Mesenchymal stem cell (in vitro differentiated cells and primary cell): ENCODE results near the gene JOSD2.

ENCODE experiments used
- DNase-seq: peaks from one replicate; pipeline ENCODE4 v3.0.0-alpha.2; 2013
- H2AFZ ChIP-seq: one replicate; pipeline ENCODE4 v1.6.1; 2013; ENCODE audit warnings: low read depth, mild to moderate bottlenecking, control low read depth, inconsistent platforms, low read length, moderate library complexity
- H2AK5ac ChIP-seq: 2 replicates; pipeline ENCODE4 v1.6.1; 2013; ENCODE audit warnings: low read length, moderate library complexity, mild to moderate bottlenecking, inconsistent platforms; ENCODE audit not compliant: severe bottlenecking
- H2BK120ac ChIP-seq: one replicate; pipeline ENCODE4 v1.6.1; 2013; ENCODE audit warnings: low read depth, mild to moderate bottlenecking, inconsistent platforms, low read length, moderate library complexity
- H2BK12ac ChIP-seq, 2 experiments: one replicate each; pipeline ENCODE4 v1.6.1; 2013; ENCODE audit warnings: inconsistent platforms in 2 of 2, low read length in 2 of 2, mild to moderate bottlenecking in 2 of 2, moderate library complexity in 2 of 2, control low read depth in 1 of 2
- H2BK15ac ChIP-seq: one replicate; pipeline ENCODE4 v1.6.1; 2013; ENCODE audit warnings: mild to moderate bottlenecking, low read depth, inconsistent platforms; ENCODE audit not compliant: poor library complexity, severe bottlenecking
- H2BK5ac ChIP-seq: 2 replicates; pipeline ENCODE4 v1.6.1; 2013; ENCODE audit warnings: low read depth, mild to moderate bottlenecking, low read length, control low read depth, inconsistent platforms; ENCODE audit not compliant: poor library complexity, severe bottlenecking
- H3K14ac ChIP-seq, 2 experiments: one replicate each; pipeline ENCODE4 v1.6.1; 2013; ENCODE audit warnings: inconsistent platforms in 2 of 2, low read length in 2 of 2, control low read depth in 1 of 2, mild to moderate bottlenecking in 1 of 2, moderate library complexity in 1 of 2
- H3K18ac ChIP-seq, 2 experiments: one replicate each; pipeline ENCODE4 v1.6.1; 2013; ENCODE audit warnings: inconsistent platforms in 2 of 2, low read length in 2 of 2, control low read depth in 1 of 2, low read depth in 1 of 2, mild to moderate bottlenecking in 1 of 2
- H3K23ac ChIP-seq, 2 experiments: one replicate each; pipeline ENCODE4 v1.6.1; 2013; ENCODE audit warnings: inconsistent platforms in 2 of 2, low read length in 2 of 2, mild to moderate bottlenecking in 2 of 2, moderate library complexity in 2 of 2, control low read depth in 1 of 2
- H3K27ac ChIP-seq: 2 replicates; pipeline ENCODE4 v1.5.1; 2013; ENCODE audit warnings: mild to moderate bottlenecking, moderate library complexity, low read length, control low read depth, inconsistent platforms; ENCODE audit not compliant: poor library complexity, severe bottlenecking
- H3K27me3 ChIP-seq, 2 experiments: 2 replicates each; pipeline versions ENCODE4 v1.6.1 to v1.7.0; 2013; ENCODE audit warnings: low read length in 2 of 2, mild to moderate bottlenecking in 2 of 2, moderate library complexity in 2 of 2, control low read depth in 1 of 2, inconsistent platforms in 1 of 2; ENCODE audit not compliant: control insufficient read depth in 1 of 2, insufficient read depth in 1 of 2
- H3K36me3 ChIP-seq, 2 experiments: 2 replicates each; pipeline versions ENCODE4 v1.6.1 to v1.7.0; 2013; ENCODE audit warnings: low read length in 2 of 2, control low read depth in 1 of 2, inconsistent platforms in 1 of 2, low read depth in 1 of 2, mild to moderate bottlenecking in 1 of 2; ENCODE audit not compliant: insufficient read depth in 2 of 2, control insufficient read depth in 1 of 2
- H3K4ac ChIP-seq, 2 experiments: one replicate each; pipeline ENCODE4 v1.6.1; 2013; ENCODE audit warnings: inconsistent platforms in 2 of 2, low read length in 2 of 2, mild to moderate bottlenecking in 2 of 2, moderate library complexity in 2 of 2, control low read depth in 1 of 2, low read depth in 1 of 2
- H3K4me1 ChIP-seq: 2 replicates; pipeline ENCODE4 v1.6.1; 2013; ENCODE audit warnings: low read depth, low read length, control low read depth; ENCODE audit not compliant: control insufficient read depth, insufficient read depth
- H3K4me2 ChIP-seq: 2 replicates; pipeline ENCODE4 v1.6.1; 2013; ENCODE audit warnings: low read length, mild to moderate bottlenecking, inconsistent platforms; ENCODE audit not compliant: poor library complexity, severe bottlenecking
- H3K4me3 ChIP-seq, 2 experiments: 2 replicates each; pipeline versions ENCODE4 v1.5.1 to v1.7.0; 2013; ENCODE audit warnings: low read length in 2 of 2, mild to moderate bottlenecking in 2 of 2, control low read depth in 1 of 2, low read depth in 1 of 2; ENCODE audit not compliant: insufficient read depth in 1 of 2
- H3K79me1 ChIP-seq: replicated peaks from 2 replicates; pipeline ENCODE4 v1.6.1; 2013; ENCODE audit warnings: mild to moderate bottlenecking, control low read depth, low read length, inconsistent platforms; ENCODE audit not compliant: poor library complexity, severe bottlenecking
- H3K9ac ChIP-seq: 2 replicates; pipeline ENCODE4 v1.7.0; 2013; ENCODE audit warnings: mild to moderate bottlenecking, low read length, moderate library complexity
- H3K9me3 ChIP-seq: 2 replicates; pipeline ENCODE4 v1.7.0; 2013; ENCODE audit warnings: mild to moderate bottlenecking, low read length; ENCODE audit not compliant: control insufficient read depth
- H4K8ac ChIP-seq: one replicate; pipeline ENCODE4 v1.6.1; 2013; ENCODE audit warnings: inconsistent platforms, mild to moderate bottlenecking, low read length, moderate library complexity
- H4K91ac ChIP-seq: one replicate; pipeline ENCODE4 v1.6.1; 2013; ENCODE audit warnings: mild to moderate bottlenecking, low read length, inconsistent platforms
- WGBS: methylation state at CpG from one replicate; pipeline ENCODE4 v1.1.7; 2013; ENCODE audit warnings: mixed read lengths; 5-methylcytosine and 5-hydroxymethylcytosine counted together

JOSD2 gene

GRCh38 chr19:50508843-50509190, 2.2 kb downstream of the JOSD2 start:
- Histone ChIP-seq H3K27ac (no peak overlapping the region), H2BK15ac (no peak overlapping the region), H3K36me3 (peaks cover 0 to 19% of the 10 kb centered on the region in 2 experiments), H3K4me2 (no peak overlapping the region), H4K8ac (no peak overlapping the region), H3K4me3 (no peak overlapping the region), H2AFZ (no peak overlapping the region), H3K27me3 (peaks cover 0 to 4% of the 10 kb centered on the region in 2 experiments), H2BK12ac (no peak overlapping the region), H3K14ac (no peak overlapping the region), H2BK5ac (no peak overlapping the region), H3K9me3 (no peaks in the 10 kb centered on the region), H2BK120ac (no peak overlapping the region), H3K18ac (no peak overlapping the region), H3K9ac (no peak overlapping the region), H3K4ac (no peak overlapping the region), H3K4me1 (peaks cover 22% of the 10 kb centered on the region), H4K91ac (no peak overlapping the region), H2AK5ac (peak overlapping the region; percentile 61), H3K23ac (peak overlapping the region in 1 of 2 experiments; percentile 63), H3K79me1 (peaks cover 10% of the 10 kb centered on the region)
- DNase-seq, result no peak
- WGBS, result 74% methylated on average over 2 of the region's 3 CpGs

DNA sequence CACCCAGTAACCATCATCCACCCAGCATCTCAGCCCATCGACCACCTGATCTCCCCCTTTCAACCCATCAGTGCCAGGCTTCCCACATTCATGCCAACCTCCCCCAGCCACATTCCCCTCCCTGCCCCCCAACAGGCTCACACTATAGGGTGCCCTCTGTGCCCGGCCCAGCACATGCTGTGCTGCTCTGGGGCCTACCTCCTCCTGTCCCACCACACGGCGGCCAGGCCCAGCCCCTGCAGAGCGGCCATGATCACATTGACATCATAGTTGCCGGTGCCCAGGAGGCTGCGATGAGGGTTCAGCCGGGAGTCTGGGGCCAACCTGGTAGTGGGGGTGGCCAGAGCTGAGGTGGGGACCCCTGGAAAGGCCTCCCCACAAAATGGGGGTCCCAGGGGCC, 3.6 kb downstream of the JOSD2 start:
- no peak for DNase-seq
- Histone ChIP-seq H2AFZ (no peak overlapping the region), H2BK12ac (no peak overlapping the region), H3K79me1 (peaks cover 10% of the 10 kb centered on the region), H3K4me1 (peaks cover 22% of the 10 kb centered on the region), H3K14ac (no peak overlapping the region), H3K27me3 (no peaks in the 10 kb centered on the region), H3K18ac (no peak overlapping the region), H3K4ac (no peak overlapping the region), H3K9ac (no peak overlapping the region), H3K4me3 (no peak overlapping the region), H2AK5ac (no peak overlapping the region), H4K91ac (no peak overlapping the region), H4K8ac (no peak overlapping the region), H3K36me3 (peaks cover 0 to 19% of the 10 kb centered on the region in 2 experiments), H2BK120ac (no peak overlapping the region), H2BK15ac (no peak overlapping the region), H3K9me3 (no peaks in the 10 kb centered on the region), H3K4me2 (no peak overlapping the region), H3K27ac (no peak overlapping the region), H3K23ac (no peak overlapping the region), H2BK5ac (no peak overlapping the region)
- 97% methylated on average over 8 of the region's 8 CpGs for WGBS

- Histone ChIP-seq H2BK5ac (no peak overlapping the region), H2AK5ac (no peak overlapping the region), H3K9me3 (no peaks in the 10 kb centered on the region), H2BK120ac (no peak overlapping the region), H3K4me2 (no peak overlapping the region), H3K4ac (no peak overlapping the region), H4K91ac (no peak overlapping the region), H3K14ac (no peak overlapping the region), H2AFZ (no peak overlapping the region), H3K23ac (no peak overlapping the region), H4K8ac (no peak overlapping the region), H3K36me3 (peaks cover 0 to 19% of the 10 kb centered on the region in 2 experiments), H3K27me3 (peaks cover 0 to under 1% of the 10 kb centered on the region in 2 experiments), H3K4me3 (no peak overlapping the region), H3K9ac (no peak overlapping the region), H2BK15ac (no peak overlapping the region), H3K4me1 (peaks cover 22% of the 10 kb centered on the region), H3K27ac (no peak overlapping the region), H3K18ac (no peak overlapping the region), H2BK12ac (no peak overlapping the region), H3K79me1 (peaks cover 10% of the 10 kb centered on the region)
- WGBS, result 96% methylated on average over 7 of the region's 10 CpGs
- DNase-seq, result no peak
Measured at GRCh38 chr19:50506700-50507099, 4.3 kb downstream of the JOSD2 start.

DNA sequence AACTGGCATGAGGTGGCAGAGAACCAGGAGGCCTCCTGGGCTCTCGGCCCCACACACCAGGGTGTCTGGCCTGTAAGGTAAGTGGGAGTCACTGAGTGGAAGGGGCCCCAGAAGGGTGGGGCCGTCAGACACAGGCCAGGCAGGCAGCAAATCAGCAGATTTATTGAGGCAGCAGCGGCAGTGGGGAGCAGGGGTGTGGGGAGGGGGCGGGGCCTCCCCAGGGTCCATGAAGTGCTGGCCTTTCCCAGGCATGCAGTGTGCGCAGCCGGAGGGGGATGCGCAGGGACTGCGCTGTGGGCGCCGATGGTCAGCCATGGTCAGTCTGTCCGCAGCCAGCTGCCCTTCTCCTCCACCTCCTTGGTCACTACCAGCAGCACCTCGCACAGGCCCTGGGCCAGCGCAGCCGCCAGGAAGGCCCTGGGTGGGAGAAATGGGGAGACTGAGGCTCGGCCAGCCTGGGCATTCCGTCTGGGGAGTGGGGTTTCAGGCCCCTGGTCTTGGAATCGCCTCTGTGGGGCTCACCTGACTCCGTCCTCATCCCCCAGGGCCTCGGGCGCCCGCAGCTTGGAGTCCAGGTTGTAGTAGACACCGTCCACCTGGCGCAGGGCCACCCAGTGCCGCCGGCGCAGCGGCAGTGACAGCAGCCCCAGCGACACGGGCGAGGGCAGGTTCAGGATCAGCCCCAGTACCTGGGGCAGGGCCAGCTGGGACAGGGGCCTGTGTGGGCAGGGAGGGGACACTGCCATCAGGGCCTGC, 5.0 kb downstream of the JOSD2 start:
- no peaks in the 10 kb centered on the region for H3K9me3 ChIP-seq
- DNase-seq, result no peak
- H2BK5ac ChIP-seq, result no peak overlapping the region

More for the DNA sequence above, 5.0 kb downstream of the JOSD2 start:
- Histone ChIP-seq H2AFZ (no peak overlapping the region), H4K8ac (peak overlapping the region; percentile 41), H3K9ac (no peak overlapping the region), H3K23ac (no peak overlapping the region), H4K91ac (no peak overlapping the region), H3K4me2 (no peak overlapping the region), H2BK120ac (no peak overlapping the region), H3K27ac (no peak overlapping the region), H3K4ac (no peak overlapping the region), H3K4me3 (no peak overlapping the region), H3K18ac (no peak overlapping the region), H2BK15ac (no peak overlapping the region), H2BK12ac (no peak overlapping the region), H3K27me3 (peaks cover 0 to 7% of the 10 kb centered on the region in 2 experiments), H3K79me1 (peaks cover 10% of the 10 kb centered on the region), H2AK5ac (no peak overlapping the region), H3K14ac (no peak overlapping the region), H3K36me3 (peaks cover 0 to 19% of the 10 kb centered on the region in 2 experiments), H3K4me1 (peaks cover 19% of the 10 kb centered on the region)
- 91% methylated on average over 21 of the region's 30 CpGs for WGBS
